HepG2 (cell line): ENCODE measurements around the gene HORMAD2. TPM values are rescaled to one million over a fixed set of nuclear protein-coding genes. Genes with fewer than 3 reads are reported as not detected.

Source experiments
- ATAC-seq: fragments of 200-7000 bp; cut with Tn5 transposase; 3 replicates; pipeline ENCODE4 v1.9.1; 2020; ENCODE audit warnings: mild to moderate bottlenecking, moderate library complexity
- BruUV-seq: library from RNA; stranded (reverse); fragments of 400-500 nt; replicated peaks from 2 replicates; lab custom pipeline; 2021; lab: Mats Ljungman, UMichigan
- CTCF ChIA-PET: fragments of 300-600 bp; formaldehyde crosslinking; extraction: SDS; loops from one replicate; lab custom pipeline; 2021; ENCODE audit warnings: low total read pairs, inconsistent platforms, low intra/inter-chr PET ratio; lab: Yijun Ruan, JAX
- POLR2A ChIA-PET: fragments of 350-600 bp; sonication (Branson Sonifier 250); formaldehyde crosslinking; loops from one replicate; lab custom pipeline; 2020; ENCODE audit warnings: antibody characterized with exemption, inconsistent platforms; lab: Yijun Ruan, JAX
- DNase-seq: peaks from one replicate; pipeline ENCODE4 v3.0.0-alpha.2; 2015; ENCODE audit warnings: low spot score
- FAIRE-seq: peaks from 3 replicates; lab custom pipeline; 2011; peaks lifted over from hg19 to GRCh38; lab: Jason Lieb, UNC
- H2AFZ ChIP-seq: one replicate; pipeline ENCODE4 v1.6.1; 2011; ENCODE audit warnings: low read length, inconsistent platforms
- H3K27ac ChIP-seq: fragments of 300-600 bp; 3 replicates; pipeline ENCODE4 v1.8.0; 2011; ENCODE audit warnings: mixed run types, mild to moderate bottlenecking, mixed read lengths, low read length, inconsistent platforms; ENCODE audit not compliant: insufficient read depth; ENCODE audit errors: extremely low read length
- H3K27me3 ChIP-seq, 2 experiments: fragments of 200-600 bp in 1 of 2; 2 replicates in 1 of 2; 3 replicates in 1 of 2; pipeline versions ENCODE4 v1.6.0 to v1.8.0; 2011; ENCODE audit warnings: low read length in 2 of 2, mild to moderate bottlenecking in 2 of 2, moderate library complexity in 2 of 2, inconsistent platforms in 1 of 2; ENCODE audit not compliant: insufficient read depth in 2 of 2, control insufficient read depth in 1 of 2
- H3K36me3 ChIP-seq, 2 experiments: fragments of 200-600 bp in 1 of 2; replicated peaks in 1 of 2; 2 replicates in 1 of 2; 3 replicates in 1 of 2; pipeline versions ENCODE4 v1.5.1 to v1.8.0; 2011; ENCODE audit warnings: low read length in 2 of 2, inconsistent platforms in 1 of 2; ENCODE audit not compliant: insufficient read depth in 2 of 2, control insufficient read depth in 1 of 2
- H3K4me1 ChIP-seq: 2 replicates; pipeline ENCODE4 v1.5.1; 2012; ENCODE audit warnings: low read length, inconsistent platforms; ENCODE audit not compliant: insufficient read depth
- H3K4me2 ChIP-seq: 2 replicates; pipeline ENCODE4 v1.6.0; 2011; ENCODE audit warnings: low read depth, low read length, inconsistent platforms
- H3K4me3 ChIP-seq, 3 experiments: fragments of 200-600 bp in 1 of 3; sonication (generic), shearing (Covaris generic) in 1 of 3; replicated peaks in 1 of 3; 2 replicates each; pipeline ENCODE4 v1.5.1; 2011 to 2016; ENCODE audit warnings: low read length in 3 of 3, inconsistent platforms in 2 of 3, low read depth in 2 of 3, mild to moderate bottlenecking in 2 of 3, control low read depth in 1 of 3, mixed read lengths in 1 of 3; ENCODE audit not compliant: insufficient read depth in 1 of 3
- H3K79me2 ChIP-seq: one replicate; pipeline ENCODE4 v1.6.1; 2011; ENCODE audit warnings: low read length, inconsistent platforms; ENCODE audit not compliant: insufficient read depth
- H3K9ac ChIP-seq: 2 replicates; pipeline ENCODE4 v1.6.0; 2011; ENCODE audit warnings: mild to moderate bottlenecking, low read depth, low read length, inconsistent platforms; ENCODE audit not compliant: insufficient read depth
- H3K9me3 ChIP-seq: 2 replicates; pipeline ENCODE4 v1.5.1; 2012; ENCODE audit warnings: mild to moderate bottlenecking, low read length
- H4K20me1 ChIP-seq: 2 replicates; pipeline ENCODE4 v1.6.0; 2011; ENCODE audit warnings: inconsistent platforms, mild to moderate bottlenecking, low read length, moderate library complexity; ENCODE audit not compliant: insufficient read depth
- CCDC6 ChIP-seq: sonication (generic); formaldehyde crosslinking; IDR thresholded peaks from 2 replicates; pipeline ENCODE4 v1.8.1; 2022; ENCODE audit warnings: mild to moderate bottlenecking, missing genetic modification reagents, moderate library complexity
- DPF2 ChIP-seq: sonication (generic); formaldehyde crosslinking; IDR thresholded peaks from 2 replicates; pipeline ENCODE4 v1.4.0; 2020; ENCODE audit warnings: mild to moderate bottlenecking, low read depth, missing genetic modification reagents, borderline replicate concordance
- FUBP1 ChIP-seq: sonication (generic); formaldehyde crosslinking; IDR thresholded peaks from 2 replicates; pipeline ENCODE4 v1.5.1; 2020; ENCODE audit warnings: missing genetic modification reagents, mild to moderate bottlenecking, borderline replicate concordance
- GMEB2 ChIP-seq: IDR thresholded peaks from 2 replicates; pipeline ENCODE4 v1.6.1; 2016; ENCODE audit warnings: missing biosample characterization, missing genetic modification reagents, low read depth
- HES4 ChIP-seq: sonication (generic); formaldehyde crosslinking; IDR thresholded peaks from 2 replicates; pipeline ENCODE4 v1.9.0; 2021; ENCODE audit warnings: mild to moderate bottlenecking, missing genetic modification reagents, borderline replicate concordance
- HNRNPUL1 ChIP-seq: fragments of 200-400 bp; formaldehyde crosslinking; IDR thresholded peaks from 2 replicates; pipeline ENCODE4 v1.6.1; 2017; ENCODE audit warnings: low read depth, mild to moderate bottlenecking, low read length, moderate library complexity
- MLXIP ChIP-seq: sonication (generic); formaldehyde crosslinking; IDR thresholded peaks from 2 replicates; pipeline ENCODE4 v1.9.0; 2021; ENCODE audit warnings: missing genetic modification reagents, borderline replicate concordance
- PBX2 ChIP-seq: IDR thresholded peaks from 2 replicates; pipeline ENCODE4 v1.6.1; 2016; ENCODE audit warnings: control low read depth
- RELA ChIP-seq: sonication (generic); formaldehyde crosslinking; IDR thresholded peaks from 2 replicates; pipeline ENCODE4 v1.4.0; 2020; ENCODE audit warnings: missing genetic modification reagents
- THAP11 ChIP-seq: IDR thresholded peaks from 2 replicates; pipeline ENCODE4 v1.6.1; 2016; ENCODE audit warnings: missing biosample characterization, missing genetic modification reagents
- ZMYM4 ChIP-seq: sonication (generic); formaldehyde crosslinking; IDR thresholded peaks from 2 replicates; pipeline ENCODE4 v1.8.1; 2023; ENCODE audit warnings: mild to moderate bottlenecking, missing genetic modification reagents
- ZNF10 ChIP-seq: sonication (generic); formaldehyde crosslinking; IDR thresholded peaks from 2 replicates; pipeline ENCODE4 v1.4.0; 2020; ENCODE audit warnings: mild to moderate bottlenecking, low read depth, missing genetic modification reagents, borderline replicate concordance
- ZNF431 ChIP-seq: sonication (generic); formaldehyde crosslinking; IDR thresholded peaks from 2 replicates; pipeline ENCODE4 v1.9.0; 2022; ENCODE audit warnings: missing genetic modification reagents, low read depth, mild to moderate bottlenecking, borderline replicate concordance
- ZNF644 ChIP-seq: IDR thresholded peaks from 2 replicates; pipeline ENCODE4 v1.6.1; 2016; ENCODE audit warnings: low read depth
- ZNF674 ChIP-seq: sonication (generic); formaldehyde crosslinking; IDR thresholded peaks from 2 replicates; pipeline ENCODE4 v1.5.0; 2020; ENCODE audit warnings: low read depth, mild to moderate bottlenecking, missing genetic modification reagents
- ZNF691 ChIP-seq: sonication (generic); formaldehyde crosslinking; IDR thresholded peaks from 2 replicates; pipeline ENCODE4 v1.4.0; 2020; ENCODE audit warnings: missing genetic modification reagents, low read depth, mild to moderate bottlenecking, borderline replicate concordance
- ZNF709 ChIP-seq: sonication (generic); formaldehyde crosslinking; IDR thresholded peaks from 2 replicates; pipeline ENCODE4 v1.5.0; 2020; ENCODE audit warnings: mild to moderate bottlenecking, missing genetic modification reagents
- in situ Hi-C: cut with HindIII; loops from 2 replicates; pipeline ENCODE4 v1.10.0; 2017; ENCODE audit warnings: low pct_unique_long_range_greater_than_20kb; ENCODE audit not compliant: extremely low pct_ligation_motif_present
- intact Hi-C: fragments of 100-400 bp; cut with micrococcal nuclease; formaldehyde crosslinking; loops from one replicate; pipeline ENCODE4 v1.10.0; 2022; ENCODE audit not compliant: unreplicated experiment
- polyA plus RNA-seq, 8 experiments: library from polyadenylated mRNA; depleted of rRNA in 3 of 8; stranded (reverse) in 7 of 8; unstranded in 1 of 8; fragments of >200 nt; fragmentation: Illumina TruSeq in 4 of 8; extraction: Trizol in 4 of 8; gene quantifications; 2 replicates each; pipeline versions ENCODE4 v1.2.1 to v1.2.3, GENCODE V29; 2011 to 2016; ENCODE audit warnings: low read depth in 4 of 8, missing spikeins in 1 of 8, mixed read lengths in 1 of 8; ENCODE audit not compliant: insufficient read depth in 1 of 8
- total RNA-seq, 5 experiments: library from RNA; depleted of rRNA; stranded (reverse); fragments of >200 nt; fragmentation: Illumina TruSeq; extraction: Trizol; gene quantifications; 2 replicates each; pipeline ENCODE4 v1.2.3, GENCODE V29; 2016; ENCODE audit warnings: low read depth in 1 of 5

HORMAD2 gene
- total and polyA plus RNA-seq, 2 of the 13 experiments (the other 11 are each of a cell fraction or from before 2014, with no cell fraction given): not detected

GRCh38 chr22:30054764-30055069 lies 25.5 kb upstream of the HORMAD2 start:
- FAIRE-seq (peak; percentile 98), DNase-seq (peak; percentile 92), ATAC-seq (peak; percentile 95)
- H2AFZ ChIP-seq: no peak overlapping the region
- H3K79me2 ChIP-seq: no peaks in the 10 kb centered on the region
- H3K4me3 ChIP-seq: no peak overlapping the region; a peak in 1 of 6 replicates
- intact Hi-C loops (no loop called here), in situ Hi-C loops (no loop called here)
- H3K27me3 ChIP-seq: no peaks in the 10 kb centered on the region
- H3K4me2 ChIP-seq: peak overlapping the region; percentile 53
- H4K20me1 ChIP-seq: no peaks in the 10 kb centered on the region
- no TSS peak for BruUV-seq
- H3K36me3 ChIP-seq: no peaks in the 10 kb centered on the region
- H3K9me3 ChIP-seq: no peaks in the 10 kb centered on the region
- no peak overlapping the region for H3K27ac ChIP-seq
- peaks cover 38% of the 10 kb centered on the region for H3K4me1 ChIP-seq
- ChIA-PET POLR2A (interaction anchor here (1.3 to 1.5 kb wide), 2 partner anchors 288 to 457 kb away, joined by 4 read pairs; partner anchors contain the start of genes UQCR10 and ZMAT5), CTCF (no interaction called here)
- H3K9ac ChIP-seq: no peak overlapping the region
- TF ChIP-seq HES4 (CRISPR knock-in tag) (no peak), ZNF709 (CRISPR knock-in tag) (no peak), FUBP1 (CRISPR knock-in tag) (no peak), ZNF431 (CRISPR knock-in tag) (no peak), RELA (CRISPR knock-in tag) (no peak), ZNF10 (CRISPR knock-in tag) (no peak), ZNF644 (no peak), ZNF691 (CRISPR knock-in tag) (no peak), THAP11 (CRISPR knock-in tag) (0 out of 2 replicates have a peak, but pooled peaks have one; percentile 30), CCDC6 (CRISPR knock-in tag) (peak; percentile 76; the same call in 1 of the 2 replicates), MLXIP (no peak), ZMYM4 (CRISPR knock-in tag) (no peak), GMEB2 (no peak), HNRNPUL1 (no peak), ZNF674 (CRISPR knock-in tag) (no peak), DPF2 (CRISPR knock-in tag) (peak; percentile 64; the same call in 1 of the 2 replicates), PBX2 (CRISPR knock-in tag) (peak; percentile 78)
